Amniotic epithelial cell (primary cell): Measurements from ENCODE around the gene STARD10.

Experiments
- DNase-seq: peaks from one replicate; pipeline ENCODE4 v3.0.0-alpha.2; 2010; ENCODE audit warnings: low read depth

STARD10 gene

GRCh38 chr11:72763823-72764222 is 30.0 kb downstream of the STARD10 start:
- DNase-seq = no peak

GRCh38 chr11:72762641-72763304 is 31.1 kb downstream of the STARD10 start:
- no peak for DNase-seq

- peak; percentile 70 for DNase-seq
These were observed 33.1 kb downstream of the STARD10 start for GRCh38 chr11:72760539-72761405.

GRCh38 chr11:72759468-72759985 is 34.3 kb downstream of the STARD10 start:
- peak; percentile 39 for DNase-seq

GRCh38 chr11:72758690-72759389 is 35.0 kb downstream of the STARD10 start:
- DNase-seq = peak; percentile 94

DNA sequence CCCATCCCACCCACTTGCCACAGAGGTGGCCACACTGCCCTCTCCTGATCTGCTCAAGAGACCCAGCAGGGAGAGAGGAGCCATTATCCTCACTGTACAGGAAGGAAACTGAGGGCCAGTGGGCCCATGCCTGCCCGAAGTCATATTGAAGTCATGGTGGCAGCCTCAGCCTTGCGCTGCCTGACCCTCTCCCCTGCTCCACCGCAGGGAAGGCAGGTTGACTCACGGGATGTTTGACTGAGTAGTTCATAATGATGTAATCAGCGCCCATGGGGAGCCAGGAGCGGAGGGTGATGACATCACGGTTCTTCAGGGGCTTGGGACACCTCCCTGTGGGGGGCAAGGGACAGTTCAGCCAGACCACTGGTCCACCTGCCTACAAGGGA is 35.5 kb downstream of the STARD10 start:
- peak; percentile 92 for DNase-seq

DNA sequence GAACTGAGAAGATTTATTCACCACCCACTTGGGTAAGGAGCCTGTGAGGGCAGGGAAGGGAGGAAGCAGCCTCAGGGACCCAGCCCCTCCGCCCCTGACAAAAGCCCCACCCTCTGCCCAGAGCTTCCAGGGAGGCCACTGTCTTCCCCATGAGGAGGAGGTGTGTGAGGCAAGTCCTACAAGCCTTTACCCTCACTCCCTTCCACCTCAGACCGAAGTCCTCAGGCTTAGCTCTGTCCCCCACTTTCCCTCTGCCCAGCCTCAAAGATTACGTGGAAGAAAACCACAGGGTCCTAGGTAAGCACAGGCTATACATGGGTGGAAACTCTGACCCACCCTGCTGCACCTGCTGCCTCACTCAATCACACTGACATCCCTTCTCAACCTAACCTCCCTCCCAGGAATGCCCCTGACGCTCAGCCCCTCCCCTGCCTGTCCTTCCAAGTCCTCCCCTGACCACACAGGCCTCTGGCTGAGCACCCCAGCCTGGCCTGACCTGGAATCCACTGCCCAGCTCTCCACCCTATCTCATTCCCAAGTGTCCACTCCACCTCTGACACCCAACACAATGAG is 38.0 kb downstream of the STARD10 start:
- no peak for DNase-seq

DNA sequence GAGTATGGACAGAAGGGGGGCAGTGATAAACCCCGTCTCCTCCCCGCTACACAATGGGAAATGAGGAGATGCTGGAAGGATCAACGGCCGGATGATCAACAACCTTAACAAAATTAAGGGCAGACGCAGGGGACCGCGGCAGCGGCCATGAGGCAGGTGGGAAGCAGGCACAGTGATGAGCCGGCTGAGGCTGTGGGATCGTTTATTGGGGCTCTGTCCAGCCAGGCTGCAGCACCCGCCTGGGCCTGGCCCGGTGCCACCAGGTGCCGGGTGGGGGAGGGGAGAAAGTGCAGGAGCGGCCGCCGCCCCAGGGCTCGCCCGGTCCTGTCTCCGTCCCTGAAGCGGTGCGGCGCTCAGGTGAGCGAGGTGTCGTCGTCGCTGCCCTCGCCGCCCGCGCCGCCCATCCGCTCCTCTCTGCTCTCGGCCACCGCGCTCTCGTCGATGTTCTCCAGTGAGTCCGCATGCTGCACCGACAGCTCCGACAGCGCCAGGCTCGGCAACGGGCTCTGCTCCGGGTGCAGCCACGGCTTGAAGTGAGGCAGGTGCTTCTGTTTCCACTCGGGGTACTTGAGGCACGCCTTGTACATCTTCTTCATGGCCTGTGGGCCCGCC is 39.2 kb downstream of the STARD10 start:
- DNase-seq = no peak

DNA sequence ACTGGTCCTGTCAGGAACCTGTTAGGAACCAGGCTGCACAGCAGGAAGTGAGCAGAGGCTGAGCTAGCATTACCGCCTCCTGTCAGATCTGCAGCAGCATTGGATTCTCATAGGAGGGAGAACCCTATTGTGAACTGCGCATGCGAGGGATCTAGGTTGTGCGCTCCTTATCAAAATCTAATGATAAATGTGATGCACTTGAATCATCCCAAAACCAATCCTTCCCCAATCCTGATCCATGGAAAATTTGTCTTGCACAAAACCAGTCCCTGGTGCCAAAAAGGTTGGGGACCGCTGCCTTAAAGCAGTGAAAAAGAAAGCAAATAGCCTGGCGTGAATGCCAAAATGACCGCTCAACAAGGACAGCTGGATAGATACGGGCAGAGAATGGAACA is 39.7 kb downstream of the STARD10 start:
- DNase-seq = no peak

DNA sequence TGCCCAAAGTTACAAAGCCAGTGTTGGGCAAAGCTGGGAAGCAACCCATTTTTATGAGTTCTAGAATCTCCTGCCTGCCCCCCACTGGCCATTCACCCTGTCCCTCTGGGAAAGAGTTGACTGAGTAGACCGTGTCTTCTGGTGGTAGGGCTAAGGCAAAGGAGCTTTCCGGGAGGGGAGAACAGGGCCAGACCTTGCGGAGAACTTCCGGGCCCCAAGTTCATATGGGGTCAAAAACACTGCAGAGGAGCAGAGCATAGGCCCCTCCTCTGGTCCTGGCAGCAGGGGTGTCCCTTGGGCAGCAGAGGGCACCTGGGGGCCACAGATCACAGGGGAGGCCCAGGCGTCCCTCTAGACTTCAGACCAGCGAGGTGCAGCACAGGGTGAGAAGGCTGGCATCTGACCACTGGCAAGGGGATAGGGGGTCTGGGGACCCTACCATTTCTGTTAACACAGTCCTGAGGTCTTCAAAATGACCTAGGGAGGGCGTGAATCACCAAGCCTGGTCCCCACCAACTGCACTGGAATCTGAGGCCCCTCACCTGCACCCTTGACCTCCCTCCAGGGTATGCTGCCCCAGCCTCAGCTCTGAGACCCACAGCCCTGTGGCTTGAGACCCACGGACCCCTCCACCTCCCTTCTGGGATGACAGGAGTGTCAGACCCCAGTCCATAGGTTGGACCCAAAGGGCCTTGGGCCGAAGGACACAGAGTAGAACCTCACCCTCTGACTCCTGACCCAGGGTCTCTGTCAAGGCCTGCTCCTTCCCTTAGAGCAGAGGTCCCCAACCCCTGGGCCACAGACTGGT is 40.3 kb downstream of the STARD10 start:
- no peak for DNase-seq

DNA sequence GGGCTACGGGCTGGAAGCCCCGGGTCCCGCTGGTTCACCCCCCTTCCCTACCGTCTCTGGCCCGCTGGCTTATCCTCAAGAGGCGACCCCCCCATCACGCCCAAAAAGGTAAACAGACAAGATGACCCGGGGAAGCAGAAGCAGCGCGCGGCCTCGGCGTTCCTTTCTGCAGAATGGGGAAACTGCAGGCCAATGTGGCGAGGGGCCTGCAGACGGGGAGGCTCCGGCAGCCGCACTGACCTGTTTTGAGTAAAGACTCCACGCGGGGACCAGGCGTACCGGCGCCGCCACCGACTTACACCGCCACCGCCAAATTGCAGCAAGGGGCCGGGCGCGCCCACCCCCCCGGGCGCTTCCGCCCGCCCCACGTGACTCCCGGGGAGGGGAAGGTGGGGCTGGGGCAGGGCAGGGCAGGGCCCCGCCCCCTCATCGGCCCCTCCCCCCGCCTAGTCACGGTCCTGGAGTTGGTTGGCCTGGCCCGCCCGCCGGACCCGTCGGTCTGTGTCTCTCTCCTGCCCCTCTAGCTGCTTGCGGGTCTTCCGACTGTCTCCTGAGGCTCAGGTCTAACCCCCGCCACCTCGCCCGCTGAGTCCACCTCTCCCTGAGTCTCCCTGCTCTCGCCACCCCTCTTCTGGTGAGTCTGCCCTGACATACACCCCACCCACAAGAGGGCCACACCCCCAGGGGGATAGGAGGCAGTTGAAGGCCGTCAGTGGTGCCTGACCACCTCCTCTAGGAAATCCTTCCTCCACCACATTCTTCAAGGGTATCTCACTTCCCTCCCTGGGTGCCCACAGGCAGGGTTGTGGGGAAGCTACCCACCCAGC is 41.5 kb downstream of the STARD10 start, which contains the start of gene ARAP1:
Gene ARAP1, minus strand, starts transcription at position 321 of the 827 bp plus-strand sequence. CDS start 25,280 bp downstream, outside the sequence.
- DNase-seq = peak; percentile 84

DNA sequence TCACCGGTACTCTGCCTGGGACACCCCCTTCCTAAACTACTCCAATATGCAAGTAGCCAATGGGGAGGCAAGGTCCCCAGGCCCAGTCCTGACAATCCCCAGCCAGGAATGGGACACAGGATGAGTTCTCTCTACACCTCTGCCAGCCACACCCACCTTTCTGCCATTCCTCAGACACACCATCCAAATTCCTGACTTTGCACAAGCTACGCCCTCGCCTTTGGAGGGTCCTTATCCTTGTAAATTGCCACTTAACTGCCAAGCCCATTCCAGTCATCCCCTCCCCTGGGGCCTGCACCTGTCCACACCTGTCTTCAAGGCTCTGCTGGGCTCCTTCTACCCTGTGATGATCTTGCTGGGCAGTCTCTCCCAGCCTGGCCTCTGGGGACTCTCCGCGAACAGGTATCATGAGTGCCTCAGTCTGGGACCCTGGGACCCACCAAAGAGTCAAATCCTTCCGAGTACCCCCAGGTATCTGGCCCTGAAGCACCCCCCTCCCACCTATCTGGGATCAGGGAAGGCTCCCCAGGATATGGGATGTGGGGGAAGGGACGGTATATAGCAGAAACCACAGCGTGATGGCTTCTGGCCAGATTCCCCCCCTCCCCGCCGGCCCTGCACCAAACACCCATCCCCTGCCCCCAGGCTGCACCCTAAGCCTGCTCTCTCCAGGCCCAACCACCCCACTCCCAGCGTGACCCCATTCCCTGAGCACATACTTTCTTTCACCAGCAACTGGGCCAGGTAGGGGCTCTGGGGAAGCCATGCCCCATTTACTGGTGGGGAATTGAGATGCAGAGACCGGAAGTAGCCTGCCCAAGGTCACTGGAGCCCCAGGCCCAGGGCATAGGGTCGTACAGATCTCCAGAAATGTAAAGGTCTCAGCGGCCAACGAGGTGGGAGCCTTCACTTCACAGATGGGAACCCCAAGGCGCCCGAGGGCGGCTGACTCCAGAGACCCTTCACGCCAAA is 42.4 kb downstream of the STARD10 start:
- no peak for DNase-seq

DNA sequence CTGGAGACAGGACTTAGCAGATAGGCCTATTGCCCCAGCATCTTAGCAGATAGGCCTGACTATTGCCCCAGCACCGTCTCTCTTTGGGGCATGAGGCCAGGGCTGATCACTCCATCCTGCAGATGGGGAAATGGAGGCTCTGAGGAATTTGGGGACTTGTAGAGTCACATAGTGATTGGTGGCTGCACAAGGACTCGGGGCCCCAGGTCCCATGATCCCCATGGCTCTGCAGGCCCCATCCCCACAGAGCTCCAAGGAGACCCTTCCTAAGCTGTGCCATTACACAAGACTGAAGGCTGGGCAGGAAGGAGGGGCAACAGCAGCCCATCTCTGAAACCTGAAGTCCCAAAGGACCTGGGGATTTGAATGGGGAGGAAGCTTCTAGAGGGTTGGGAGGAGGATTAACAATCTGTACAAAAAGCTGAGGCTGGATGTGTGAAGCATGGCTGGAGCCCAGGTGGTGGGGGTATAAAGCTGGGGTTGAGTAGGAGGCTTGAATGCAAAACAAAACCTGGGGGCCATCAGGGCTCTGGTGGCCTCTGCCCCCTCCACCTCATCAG is 43.2 kb downstream of the STARD10 start:
- DNase-seq = no peak

DNA sequence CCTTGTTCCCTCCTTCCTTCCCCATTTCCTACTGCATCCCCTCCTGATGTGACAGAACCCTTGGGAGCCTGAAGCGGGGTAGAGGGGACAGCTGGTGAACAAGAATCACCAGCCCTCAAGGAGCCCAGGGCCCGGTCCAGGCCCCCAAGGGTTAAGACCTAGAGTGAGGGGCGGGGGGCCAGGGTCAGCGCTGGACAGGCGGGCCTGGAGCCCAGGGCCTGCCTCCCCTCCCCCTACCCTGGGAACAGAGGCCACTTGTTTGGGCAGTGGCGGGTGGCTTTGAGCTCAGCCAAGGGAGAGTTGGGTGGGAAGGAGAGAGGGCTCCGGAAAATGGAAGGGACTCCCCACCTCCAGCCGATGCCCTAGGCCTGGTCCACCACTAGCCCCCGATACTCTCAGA is 43.8 kb downstream of the STARD10 start:
- DNase-seq = no peak

DNA sequence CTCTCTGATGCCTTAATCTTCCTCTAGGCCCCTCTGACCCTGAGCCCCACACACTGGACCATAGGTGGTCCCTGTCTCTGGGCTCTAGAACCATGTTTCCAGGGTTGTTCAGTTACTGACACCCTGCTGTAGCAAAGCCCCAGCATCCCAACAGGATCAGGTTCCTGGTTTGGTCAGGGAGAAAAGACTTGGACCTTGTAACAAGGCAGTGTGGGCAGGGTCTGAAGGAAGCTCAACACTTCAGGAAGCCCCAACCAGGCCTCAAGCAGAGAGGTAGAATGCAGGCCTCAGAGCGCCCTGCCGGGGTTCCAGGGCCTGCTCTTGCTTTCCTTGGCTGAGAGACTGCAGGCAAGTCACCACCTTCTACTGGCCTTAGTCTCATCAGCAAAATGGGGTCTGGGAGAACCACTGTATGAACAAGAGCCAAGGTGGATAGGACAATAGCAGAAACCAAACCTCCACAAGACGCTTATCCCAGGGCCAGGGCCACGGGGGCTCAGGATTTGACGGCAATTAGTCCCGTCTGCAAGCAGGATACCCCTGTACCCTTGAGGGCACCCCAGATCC is 46.5 kb downstream of the STARD10 start:
- DNase-seq = no peak

GRCh38 chr11:72746821-72747220 is 47.0 kb downstream of the STARD10 start:
- no peak for DNase-seq

- DNase-seq = no peak
These were observed 47.8 kb downstream of the STARD10 start for GRCh38 chr11:72745925-72746550.

- DNase-seq = no peak
These were observed 48.3 kb downstream of the STARD10 start for GRCh38 chr11:72745511-72745910.
